Posterior vena cava (tissue), 2 donors: Measurements from ENCODE around the gene IL34. TPM values are rescaled to one million over a fixed set of nuclear protein-coding genes. Genes with fewer than 3 reads are reported as not detected.

Experiments used
- DNase-seq: peaks from one replicate; pipeline ENCODE4 v3.0.0-alpha.2; 2020; ENCODE audit warnings: low spot score
- intact Hi-C, 2 donors: fragments of 100-400 bp; cut with DNase I; formaldehyde crosslinking; loops; one replicate each; pipeline versions ENCODE4 v1.14.1 to v1.14.2; 2022 to 2023
- long read RNA-seq, 2 donors: library from polyadenylated mRNA; unstranded; transcript quantifications; one replicate each; pipeline ENCODE4 v2.0.0, GENCODE V29; 2020 to 2021
- total RNA-seq, 2 donors: library from RNA; stranded (reverse); fragmentation: NEBNext Ultra II Directional; extraction: Animal tissue kit (Norgen Biotek cat#: 25700); gene quantifications; one replicate each; pipeline ENCODE4 v1.2.1, GENCODE V29; 2021
- donor health status: DM: yes; HTN: yes; CAD: no.
- donor health status: DM: yes; HTN: yes; CAD: no.

Gene IL34
- 1 to 10 TPM; 4.0 to 4.3 TPM for total RNA-seq
- long read RNA-seq, donor 1, partial matches to known transcripts: 0 of 1 reads
- long read RNA-seq, donor 1, other reads (novel, unspliced or antisense): 1 of 1 reads
- long read RNA-seq, donor 2, partial matches to known transcripts: 3 of 10 reads
- long read RNA-seq, donor 2, other reads (novel, unspliced or antisense): 4 of 10 reads

DNA sequence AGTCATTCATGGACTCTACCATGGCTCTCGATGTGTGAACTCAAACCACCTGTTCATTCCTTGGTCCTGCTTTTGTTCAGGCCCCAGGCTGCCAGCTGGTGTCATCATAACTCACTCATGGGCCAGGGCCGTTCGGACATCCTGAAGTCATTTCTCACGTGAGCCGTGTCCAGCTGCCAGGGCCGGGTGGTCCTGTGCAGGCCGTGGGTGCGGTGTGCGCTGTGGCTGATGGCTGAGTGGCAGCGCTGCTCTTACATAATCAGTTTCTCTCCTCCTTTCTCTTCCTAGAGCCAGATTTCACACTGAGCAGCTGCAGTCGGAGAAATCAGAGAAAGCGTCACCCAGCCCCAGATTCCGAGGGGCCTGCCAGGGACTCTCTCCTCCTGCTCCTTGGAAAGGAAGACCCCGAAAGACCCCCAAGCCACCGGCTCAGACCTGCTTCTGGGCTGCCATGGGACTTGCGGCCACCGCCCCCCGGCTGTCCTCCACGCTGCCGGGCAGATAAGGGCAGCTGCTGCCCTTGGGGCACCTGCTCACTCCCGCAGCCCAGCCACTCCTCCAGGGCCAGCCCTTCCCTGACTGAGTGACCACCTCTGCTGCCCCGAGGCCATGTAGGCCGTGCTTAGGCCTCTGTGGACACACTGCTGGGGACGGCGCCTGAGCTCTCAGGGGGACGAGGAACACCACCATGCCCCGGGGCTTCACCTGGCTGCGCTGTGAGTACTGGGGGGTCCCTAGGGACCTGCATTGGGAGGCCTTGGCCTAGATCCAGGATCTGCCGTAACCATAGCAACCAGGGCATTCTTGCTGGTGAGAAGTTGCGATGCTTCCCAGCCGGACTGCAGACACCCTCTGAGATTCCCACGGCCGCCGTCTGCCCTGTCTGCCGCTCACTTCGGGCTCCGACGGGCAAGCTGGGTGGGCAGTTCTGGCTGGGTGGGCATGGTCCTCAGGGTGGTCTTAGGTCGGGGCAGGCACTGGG, at the start of gene IL34:
Gene IL34 (plus strand): TSS at position 300 of the 982 bp plus-strand sequence. CDS start 389 bp downstream, at position 689.
- peak; percentile 82 for DNase-seq
- intact Hi-C loops: loop anchor here in 1 of 2 donors (10.0 kb wide), 2 partner anchors 72 to 282 kb away; no protein-coding TSS in a partner anchor

GRCh38 chr16:70597135-70597835, 49.1 kb upstream of the IL34 start:
- intact Hi-C loops: no loop called here
- no peak for DNase-seq

DNA sequence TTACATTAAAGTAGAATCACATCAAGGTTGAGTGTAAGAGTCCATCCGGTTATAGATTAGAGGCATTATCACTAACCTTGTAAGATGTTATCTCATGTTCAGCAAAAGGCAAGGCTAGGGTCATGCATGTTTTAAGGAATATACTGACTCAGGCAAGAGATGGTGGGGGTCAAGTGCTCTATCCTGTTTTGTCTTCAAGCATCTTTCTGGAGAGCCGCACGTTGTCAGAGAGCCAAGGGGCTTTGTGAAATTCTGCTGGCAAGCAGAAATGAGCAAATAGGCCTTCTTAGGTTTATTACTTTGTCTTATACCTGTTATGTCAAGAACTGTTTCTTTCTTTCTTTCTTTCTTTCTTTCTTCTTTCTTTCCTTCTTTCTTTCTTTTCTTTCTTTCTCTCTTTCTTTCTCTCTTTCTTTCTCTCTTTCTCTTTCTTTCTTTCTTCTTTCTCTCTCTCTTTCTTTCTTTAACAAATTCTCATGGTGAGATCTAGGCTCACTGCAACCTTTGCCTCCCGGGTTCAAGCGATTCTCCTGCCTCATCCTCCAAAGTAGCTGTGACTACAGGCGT, 47.3 kb upstream of the IL34 start:
- intact Hi-C loops: no loop called here
- no peak for DNase-seq

DNA sequence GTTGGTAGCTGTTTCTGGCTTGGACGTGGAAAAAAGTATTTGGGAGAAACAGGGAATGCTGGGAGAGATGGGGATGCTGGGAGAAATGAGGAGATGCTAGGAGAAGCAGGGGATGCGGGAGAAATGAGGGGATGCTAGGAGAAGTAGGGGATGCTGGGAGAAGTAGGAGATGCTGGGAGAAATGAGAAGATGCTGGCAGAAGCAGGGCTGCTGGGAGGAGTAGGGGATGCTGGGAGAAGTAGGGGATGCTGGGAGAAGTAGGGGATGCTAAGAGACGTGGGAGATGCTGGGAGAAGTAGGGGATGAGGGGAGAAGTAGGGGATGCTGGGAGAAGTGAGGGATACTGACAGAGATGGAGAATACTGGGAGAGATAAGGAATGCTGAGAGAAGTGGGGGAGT, 45.6 kb upstream of the IL34 start:
- intact Hi-C loops: loop anchor here in 1 of 2 donors (5.0 kb wide), 1 partner anchor 1548 kb away; no protein-coding TSS in a partner anchor
- no peak for DNase-seq

DNA sequence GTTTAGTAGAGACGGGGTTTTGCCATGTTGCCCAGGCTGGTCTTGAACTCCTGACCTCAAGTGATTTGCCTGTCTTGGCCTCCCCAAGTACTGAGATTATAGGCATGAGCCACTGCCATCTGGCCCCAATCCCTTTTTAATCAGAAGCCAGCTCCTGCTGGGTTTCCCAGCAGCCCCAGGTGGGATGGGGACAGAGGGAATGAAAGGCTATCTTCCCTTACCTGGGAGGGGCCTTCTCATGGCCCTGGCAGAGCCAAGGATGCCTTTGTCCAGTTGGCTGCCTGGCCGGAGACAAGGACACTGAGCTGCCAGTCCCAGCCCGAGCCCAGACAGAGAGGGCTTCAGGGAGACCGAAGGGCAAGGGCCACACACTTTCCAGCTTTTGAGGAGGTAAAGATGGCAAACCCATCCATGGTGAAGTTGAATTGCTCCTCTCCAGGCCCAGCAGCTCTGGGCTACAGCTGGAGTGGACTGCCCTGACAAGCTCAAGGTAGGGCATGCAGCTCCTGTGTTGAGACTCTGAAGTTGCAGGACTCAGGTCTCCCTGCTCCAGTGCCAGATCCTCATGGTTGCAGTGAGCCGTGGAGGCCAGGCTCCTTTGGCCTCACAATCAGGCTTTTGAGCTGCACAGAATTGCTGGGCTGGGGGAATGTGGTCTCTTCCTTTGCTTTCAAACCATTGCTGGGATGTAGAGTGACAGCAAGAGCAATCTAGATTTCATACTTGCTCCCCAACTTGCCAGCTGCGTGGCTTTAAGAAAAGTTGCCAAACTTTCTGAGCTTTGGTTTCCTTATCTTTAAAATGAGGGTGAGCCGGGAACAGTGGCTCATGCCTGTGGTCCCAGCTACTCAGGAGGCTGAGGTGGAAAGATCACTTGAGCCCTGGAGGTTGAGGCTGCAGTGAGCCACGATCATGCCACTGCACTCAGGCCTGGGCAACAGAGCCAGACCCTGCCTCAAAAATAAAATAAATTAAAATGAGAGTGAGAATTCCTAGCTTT, 44.5 kb upstream of the IL34 start:
- no peak for DNase-seq
- intact Hi-C loops: loop anchor here in 1 of 2 donors (5.0 kb wide), 1 partner anchor 1550 kb away; no protein-coding TSS in a partner anchor

- intact Hi-C loops: loop anchor here in 1 of 2 donors (5.0 kb wide), 1 partner anchor 1551 kb away; no protein-coding TSS in a partner anchor
- no peak for DNase-seq
Measured at GRCh38 chr16:70602831-70603230, 43.5 kb upstream of the IL34 start.

- intact Hi-C loops: loop anchor here in 1 of 2 donors (5.0 kb wide), 1 partner anchor 1552 kb away; no protein-coding TSS in a partner anchor
- DNase-seq: no peak
Measured at GRCh38 chr16:70604407-70605282, 41.7 kb upstream of the IL34 start.

DNA sequence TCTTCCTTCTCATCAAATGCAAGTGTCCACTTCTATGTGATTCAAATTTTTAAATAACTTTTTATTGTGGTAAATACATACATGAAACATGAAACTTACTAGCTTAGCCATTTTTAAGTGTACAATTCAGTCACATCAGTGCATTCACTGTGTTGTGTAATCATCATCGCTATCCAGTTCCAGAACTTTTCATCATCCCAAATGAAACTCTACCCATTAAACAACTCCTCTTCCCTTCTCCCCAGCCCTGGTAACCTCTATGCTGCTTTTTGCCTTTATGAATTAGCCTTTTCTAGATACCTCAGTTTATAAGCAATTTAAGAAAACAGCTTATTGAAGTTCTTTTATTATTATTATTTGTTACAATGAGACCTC, 41.1 kb upstream of the IL34 start:
- DNase-seq: no peak
- intact Hi-C loops: no loop called here

DNA sequence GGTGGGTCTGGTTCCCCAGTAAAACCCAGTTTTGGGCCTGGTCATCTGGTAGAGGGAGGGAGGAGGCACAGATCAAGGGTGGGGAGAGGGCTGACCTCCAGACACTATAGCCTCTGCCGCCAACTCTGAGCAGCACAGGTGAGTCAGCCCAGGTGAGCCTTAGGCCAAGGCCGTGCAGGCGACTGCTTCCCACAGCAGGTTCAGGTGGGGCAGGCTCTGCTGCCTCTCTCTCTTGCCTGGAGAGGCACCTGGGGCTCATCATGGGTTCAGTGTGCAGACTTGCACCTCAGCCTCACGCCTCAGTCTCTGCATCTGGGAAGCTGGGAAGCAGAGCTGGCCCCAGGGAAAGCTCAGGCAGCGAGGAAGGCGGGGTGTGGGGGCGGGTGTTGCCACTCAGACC, 37.8 kb upstream of the IL34 start:
- no peak for DNase-seq
- intact Hi-C loops: no loop called here

DNA sequence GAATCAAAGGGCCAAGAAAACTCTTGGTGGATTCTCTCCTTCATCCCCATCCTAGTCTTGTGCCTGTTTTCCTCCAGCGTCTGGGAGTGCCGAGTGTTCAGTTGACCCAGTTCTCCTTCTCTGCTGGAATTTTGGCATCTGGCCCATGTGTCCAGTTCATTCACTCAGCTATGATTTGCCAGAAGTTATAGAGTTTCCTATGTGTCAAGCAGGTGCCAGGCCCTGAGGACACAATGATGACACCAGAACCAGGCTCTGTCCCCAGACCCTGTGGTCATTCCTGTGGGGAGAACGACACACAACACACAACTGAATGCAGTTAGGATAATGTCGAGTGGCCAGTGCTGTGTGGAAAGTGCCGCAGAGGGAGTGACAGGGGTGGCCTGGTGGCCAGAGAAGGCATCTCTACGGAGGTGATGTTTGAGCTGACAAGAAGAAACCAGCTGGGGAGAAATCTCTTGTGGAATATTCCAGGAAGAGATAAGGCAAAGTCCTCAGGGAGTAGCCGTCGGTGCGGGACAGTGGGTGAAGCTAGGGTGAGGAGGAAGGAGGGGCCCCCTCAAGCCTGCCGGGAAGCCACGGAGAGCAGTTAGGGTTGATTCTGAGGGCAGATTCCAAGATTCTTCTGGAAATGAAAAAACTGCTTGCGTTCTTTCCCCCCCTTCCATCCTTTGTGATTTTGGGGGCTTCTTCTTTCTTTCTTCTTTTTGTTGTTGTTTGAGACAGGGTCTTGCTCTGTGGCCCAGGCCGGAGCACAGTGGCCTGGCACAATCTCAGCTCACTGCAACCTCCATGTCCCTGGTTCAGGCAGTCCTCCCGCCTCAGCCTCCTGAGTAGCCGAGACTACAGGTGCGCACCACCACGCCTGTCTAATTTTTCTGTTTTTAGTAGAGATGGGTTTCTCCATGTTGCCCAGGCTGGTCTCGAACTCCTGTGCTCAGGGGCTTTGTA, 35.8 kb upstream of the IL34 start:
- intact Hi-C loops: no loop called here
- no peak for DNase-seq

- intact Hi-C loops: no loop called here
Measured at GRCh38 chr16:70611224-70611598, 35.1 kb upstream of the IL34 start.

DNA sequence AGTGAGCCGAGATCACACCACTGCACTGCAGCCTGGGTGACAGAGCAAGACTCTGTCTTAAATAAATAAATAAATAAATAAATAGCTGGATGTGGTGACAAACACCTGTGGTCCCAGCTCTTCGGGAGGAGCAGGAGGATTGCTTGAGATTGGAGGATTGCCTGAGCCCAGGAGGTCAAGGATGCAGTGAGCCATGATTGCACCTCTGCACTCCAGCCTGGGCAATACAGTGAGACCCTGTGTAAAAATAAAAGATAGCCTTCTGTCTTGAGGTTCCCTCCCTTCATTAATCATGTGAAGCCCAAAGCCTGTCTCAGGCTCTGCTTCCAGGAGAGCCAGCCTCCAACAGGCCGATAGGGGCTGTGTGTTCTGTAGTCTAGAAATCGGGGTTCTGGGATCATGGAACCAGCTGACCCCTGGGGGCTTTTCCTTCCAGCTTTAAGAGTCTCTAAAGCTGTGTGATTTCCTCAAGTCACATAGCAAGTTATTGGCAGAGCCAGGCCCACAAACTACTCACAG, 34.5 kb upstream of the IL34 start:
- intact Hi-C loops: no loop called here
- DNase-seq: no peak

More at GRCh38 chr16:70611224-70611598, 35.1 kb upstream of the IL34 start:
- DNase-seq: no peak

DNA sequence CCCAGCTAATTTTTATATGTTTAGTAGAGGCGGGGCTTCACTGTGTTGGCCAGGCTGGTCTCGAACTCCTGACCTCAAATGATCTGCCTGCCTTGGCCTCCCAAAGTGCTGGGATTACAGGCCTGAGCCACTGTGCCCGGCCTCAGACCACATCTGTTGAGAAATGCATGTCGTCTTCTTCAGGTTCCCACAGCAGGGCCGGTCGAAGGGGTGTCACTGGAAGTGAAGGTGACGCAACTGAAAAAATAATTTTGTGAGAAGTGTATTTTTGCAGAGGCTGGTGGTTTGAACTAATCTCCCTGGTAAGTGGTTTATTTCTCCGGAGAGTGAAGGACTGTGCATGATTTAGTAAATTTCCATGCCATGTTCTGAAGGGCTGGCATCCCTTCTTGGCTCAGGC, 33.4 kb upstream of the IL34 start:
- no peak for DNase-seq
- intact Hi-C loops: no loop called here

GRCh38 chr16:70614208-70614951, 32.0 kb upstream of the IL34 start:
- no peak for DNase-seq
- intact Hi-C loops: no loop called here

- intact Hi-C loops: no loop called here
- DNase-seq: no peak
Measured at GRCh38 chr16:70615945-70616344, 30.4 kb upstream of the IL34 start.
